Measurements from ENCODE around the gene NAPA.

Gene NAPA

DNA sequence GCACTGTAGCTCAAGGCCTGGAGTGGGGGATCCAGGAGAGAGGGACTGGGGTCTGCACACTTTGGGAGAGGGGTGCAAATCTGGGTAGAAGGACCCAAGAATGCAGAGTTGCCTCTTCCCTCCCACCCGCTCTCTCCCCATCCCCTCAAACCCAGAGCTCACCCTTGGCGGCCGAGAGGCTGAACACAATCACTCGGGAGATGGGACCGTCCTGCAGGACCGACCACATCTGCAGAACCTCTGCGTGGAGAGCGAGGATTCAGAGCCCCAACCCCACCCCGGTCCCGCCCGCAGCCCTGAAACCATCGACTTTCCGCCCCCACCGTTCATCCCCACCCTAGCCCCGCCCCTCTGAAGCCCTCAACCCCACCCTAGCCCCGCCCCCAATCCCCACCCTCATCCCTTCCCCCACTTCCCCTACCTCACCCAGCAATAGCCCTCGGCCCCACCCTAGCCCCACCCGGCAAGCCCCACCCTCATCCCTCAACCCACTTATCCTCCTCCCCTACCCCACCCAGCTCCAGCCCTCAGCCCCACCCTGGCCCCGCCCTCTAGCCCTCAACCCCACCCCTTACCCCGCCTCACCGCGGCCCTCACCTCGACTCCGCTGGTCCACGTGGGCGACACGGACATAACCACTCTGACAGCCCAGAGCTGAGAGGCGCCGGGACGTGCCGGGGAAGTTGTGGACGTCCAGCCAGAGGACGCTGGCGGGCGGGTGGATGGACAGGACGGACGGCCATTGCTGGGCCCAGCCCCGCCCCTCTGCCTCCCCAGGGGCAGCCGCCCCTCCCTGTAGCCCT lies 35.0 kb downstream of the NAPA start:
- Histone ChIP-seq H3K27ac (ENCODE audit: low read length) (no peak overlapping the region), H3K4me1 (ENCODE audit: insufficient read depth, low read length) (no peaks in the 10 kb centered on the region), H3K9ac (ENCODE audit: low read depth, low read length) (peak overlapping the region; percentile 70; the same call in 1 of the 2 replicates), H3K4me3 (ENCODE audit: low read length) (peak overlapping the region; percentile 83), H3K9me3 (ENCODE audit: insufficient read depth, low read depth, low read length) (no peaks in the 10 kb centered on the region), H3K27me3 (ENCODE audit: insufficient read depth, low read length) (peaks cover 5% of the 10 kb centered on the region; the same call in 1 of the 2 replicates), H3K36me3 (ENCODE audit: insufficient read depth, low read depth, low read length) (0 out of 2 replicates have a peak, but pooled peaks cover 3% of the 10 kb centered on the region)

DNA sequence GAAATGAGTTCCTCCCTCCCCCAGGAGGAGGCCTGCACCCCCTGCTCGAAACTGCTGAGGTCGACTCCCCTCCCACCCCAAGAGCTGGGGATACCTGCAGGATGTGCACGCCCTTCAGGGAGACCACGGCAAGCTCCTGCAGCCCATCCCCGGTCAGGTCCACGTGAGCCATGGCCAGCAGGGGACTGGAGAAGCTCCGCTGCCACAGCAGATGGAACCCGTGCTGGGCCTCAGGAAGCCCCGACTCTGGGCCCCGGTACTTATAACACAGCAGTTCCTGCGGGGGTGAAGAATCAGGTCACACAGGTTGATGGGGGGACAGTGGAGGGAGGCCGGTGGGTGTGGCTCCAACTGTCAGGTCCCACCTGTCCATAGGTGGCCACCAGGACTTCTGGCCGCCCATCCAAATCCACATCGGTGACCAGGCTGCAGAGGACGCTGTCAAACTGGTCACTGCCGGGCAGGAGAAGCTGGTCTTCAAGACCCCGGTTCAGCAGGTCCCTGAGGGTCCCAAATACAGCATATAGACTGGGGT lies 38.4 kb downstream of the NAPA start:
- Histone ChIP-seq H3K4me1 (ENCODE audit: insufficient read depth, low read length) (no peaks in the 10 kb centered on the region), H3K27ac (ENCODE audit: low read length) (no peak overlapping the region), H3K4me3 (ENCODE audit: low read length) (no peak overlapping the region), H3K36me3 (ENCODE audit: insufficient read depth, low read depth, low read length) (0 out of 2 replicates have a peak, but pooled peaks cover 3% of the 10 kb centered on the region), H3K9me3 (ENCODE audit: insufficient read depth, low read depth, low read length) (no peaks in the 10 kb centered on the region), H3K9ac (ENCODE audit: low read depth, low read length) (no peak overlapping the region), H3K27me3 (ENCODE audit: insufficient read depth, low read length) (peaks cover 5% of the 10 kb centered on the region; the same call in 1 of the 2 replicates)

DNA sequence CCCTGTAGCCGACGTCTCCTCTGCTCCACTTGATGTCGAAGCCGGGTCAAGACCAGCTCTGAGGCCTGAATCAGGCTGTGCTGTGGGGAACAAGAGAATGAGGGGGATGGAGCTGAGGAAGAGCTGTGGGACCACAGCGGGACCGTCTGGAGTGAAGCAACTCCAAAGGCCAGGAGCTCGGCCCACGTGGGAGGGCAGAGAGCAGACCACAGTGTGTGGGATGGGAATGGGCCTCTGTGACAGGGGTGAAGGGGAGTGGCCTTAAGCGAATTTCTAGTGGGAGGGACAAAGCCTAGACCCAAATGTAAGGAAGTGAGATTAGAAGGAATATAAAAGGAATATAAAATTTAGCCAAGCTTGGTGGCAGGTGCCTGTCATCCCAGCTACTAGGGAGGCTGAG lies 39.4 kb downstream of the NAPA start:
- Histone ChIP-seq H3K4me1 (ENCODE audit: insufficient read depth, low read length) (peaks cover 5% of the 10 kb centered on the region; the same call in 1 of the 2 replicates), H3K36me3 (ENCODE audit: insufficient read depth, low read depth, low read length) (0 out of 2 replicates have a peak, but pooled peaks cover 3% of the 10 kb centered on the region), H3K9ac (ENCODE audit: low read depth, low read length) (no peak overlapping the region), H3K9me3 (ENCODE audit: insufficient read depth, low read depth, low read length) (no peaks in the 10 kb centered on the region), H3K4me3 (ENCODE audit: low read length) (no peak overlapping the region), H3K27me3 (ENCODE audit: insufficient read depth, low read length) (peaks cover 9% of the 10 kb centered on the region), H3K27ac (ENCODE audit: low read length) (no peak overlapping the region)

DNA sequence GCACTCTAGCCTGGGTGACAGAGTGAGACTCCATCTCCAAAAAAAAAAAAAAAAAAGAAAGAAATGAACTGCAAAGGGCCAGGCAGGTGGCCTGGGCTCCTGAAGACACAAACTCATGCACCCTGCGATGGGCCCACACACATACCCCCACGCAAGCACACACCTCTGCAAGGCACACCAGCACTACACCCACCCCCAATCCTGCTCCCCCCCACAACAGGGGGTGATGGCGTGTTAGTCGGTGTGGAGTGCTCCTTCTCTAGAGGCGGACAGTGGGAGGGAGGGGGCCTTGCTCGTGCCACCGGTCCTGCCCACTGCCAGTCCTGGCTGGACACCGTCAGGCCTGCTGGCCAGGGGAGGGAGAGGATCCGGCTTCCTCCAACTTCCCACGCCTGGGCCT lies 41.5 kb downstream of the NAPA start:
- H3K27ac ChIP-seq (ENCODE audit: low read length) = no peak overlapping the region
- H3K9me3 ChIP-seq (ENCODE audit: insufficient read depth, low read depth, low read length) = no peaks in the 10 kb centered on the region
- H3K36me3 ChIP-seq (ENCODE audit: insufficient read depth, low read depth, low read length) = 0 out of 2 replicates have a peak, but pooled peaks cover 3% of the 10 kb centered on the region
- H3K9ac ChIP-seq (ENCODE audit: low read depth, low read length) = no peak overlapping the region
- H3K4me1 ChIP-seq (ENCODE audit: insufficient read depth, low read length) = peaks cover 5% of the 10 kb centered on the region; the same call in 1 of the 2 replicates
- H3K27me3 ChIP-seq (ENCODE audit: insufficient read depth, low read length) = peaks cover 22% of the 10 kb centered on the region
- no peak overlapping the region for H3K4me3 ChIP-seq (ENCODE audit: low read length)

DNA sequence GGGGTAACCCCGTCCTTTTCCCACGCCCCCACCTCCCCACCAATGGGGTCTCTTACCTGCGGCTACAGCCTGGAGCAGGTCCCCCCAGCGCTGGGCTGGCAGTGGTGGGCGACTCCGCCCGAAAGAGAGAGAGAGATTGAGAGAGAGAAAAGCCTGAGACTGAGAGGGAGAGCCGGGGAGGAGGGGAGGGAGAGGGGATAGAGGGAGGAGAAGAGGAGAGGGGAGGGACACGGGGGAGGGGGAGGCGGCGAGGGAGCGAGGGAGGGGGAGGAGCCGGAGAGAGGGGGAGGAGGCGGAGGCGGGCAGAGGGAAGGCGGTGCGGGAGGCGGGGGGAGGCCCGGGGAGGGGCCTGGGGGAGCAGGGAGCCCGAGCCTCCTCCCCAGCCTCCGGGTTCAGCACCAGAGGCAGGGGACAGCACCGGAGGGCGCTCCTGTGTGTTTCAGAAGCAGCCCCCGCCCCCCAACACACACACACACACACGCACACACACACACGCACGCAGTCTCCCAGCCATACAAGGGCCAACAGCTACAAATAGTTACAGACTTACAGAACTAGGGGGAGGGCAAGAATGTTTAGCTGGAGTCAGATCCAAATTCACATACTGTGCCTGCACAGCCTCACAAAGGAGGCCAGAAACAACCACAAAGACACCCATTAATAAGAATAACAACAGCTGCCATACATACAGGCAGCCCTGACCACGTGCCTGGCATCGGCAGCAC lies 43.0 kb downstream of the NAPA start, which contains the start of gene SLC8A2:
Gene SLC8A2 (minus strand): TSS at position 161 of the 725 bp plus-strand sequence. CDS start 5,490 bp downstream, outside the sequence.
- Histone ChIP-seq H3K36me3 (ENCODE audit: insufficient read depth, low read depth, low read length) (0 out of 2 replicates have a peak, but pooled peaks cover 3% of the 10 kb centered on the region), H3K27me3 (ENCODE audit: insufficient read depth, low read length) (peaks cover 22% of the 10 kb centered on the region), H3K9ac (ENCODE audit: low read depth, low read length) (peak within 1 kb of the TSS; percentile 48; the same call in 1 of the 2 replicates), H3K9me3 (ENCODE audit: insufficient read depth, low read depth, low read length) (no peaks in the 10 kb centered on the region), H3K4me3 (ENCODE audit: low read length) (peak within 1 kb of the TSS; percentile 78), H3K4me1 (ENCODE audit: insufficient read depth, low read length) (peaks cover 5% of the 10 kb centered on the region; the same call in 1 of the 2 replicates), H3K27ac (ENCODE audit: low read length) (no peak within 1 kb of the TSS)

DNA sequence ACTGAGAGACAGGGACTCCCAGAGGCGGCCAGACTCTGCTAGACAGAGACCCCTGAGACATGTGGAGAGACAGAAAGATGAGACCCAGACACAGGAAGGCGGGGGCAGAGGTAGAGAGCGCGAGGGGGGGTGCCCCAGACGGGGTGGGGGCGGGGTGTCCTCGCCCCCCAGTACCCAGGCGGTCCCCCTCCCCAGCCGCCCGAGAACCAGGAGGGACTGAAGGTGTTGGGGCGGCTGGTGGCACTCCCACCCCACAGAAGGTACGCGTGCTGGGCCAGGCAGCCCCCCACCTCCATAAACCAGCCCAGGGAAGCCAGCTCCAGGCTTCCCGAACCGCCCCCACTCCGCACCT lies 43.5 kb downstream of the NAPA start:
- H3K9me3 ChIP-seq (ENCODE audit: insufficient read depth, low read depth, low read length) = no peaks in the 10 kb centered on the region
- H3K9ac ChIP-seq (ENCODE audit: low read depth, low read length) = peak overlapping the region; percentile 48; the same call in 1 of the 2 replicates
- peak overlapping the region; percentile 78 for H3K4me3 ChIP-seq (ENCODE audit: low read length)
- peaks cover 22% of the 10 kb centered on the region for H3K27me3 ChIP-seq (ENCODE audit: insufficient read depth, low read length)
- 0 out of 2 replicates have a peak, but pooled peaks cover 3% of the 10 kb centered on the region for H3K36me3 ChIP-seq (ENCODE audit: insufficient read depth, low read depth, low read length)
- H3K27ac ChIP-seq (ENCODE audit: low read length) = no peak overlapping the region
- H3K4me1 ChIP-seq (ENCODE audit: insufficient read depth, low read length) = peaks cover 5% of the 10 kb centered on the region; the same call in 1 of the 2 replicates

DNA sequence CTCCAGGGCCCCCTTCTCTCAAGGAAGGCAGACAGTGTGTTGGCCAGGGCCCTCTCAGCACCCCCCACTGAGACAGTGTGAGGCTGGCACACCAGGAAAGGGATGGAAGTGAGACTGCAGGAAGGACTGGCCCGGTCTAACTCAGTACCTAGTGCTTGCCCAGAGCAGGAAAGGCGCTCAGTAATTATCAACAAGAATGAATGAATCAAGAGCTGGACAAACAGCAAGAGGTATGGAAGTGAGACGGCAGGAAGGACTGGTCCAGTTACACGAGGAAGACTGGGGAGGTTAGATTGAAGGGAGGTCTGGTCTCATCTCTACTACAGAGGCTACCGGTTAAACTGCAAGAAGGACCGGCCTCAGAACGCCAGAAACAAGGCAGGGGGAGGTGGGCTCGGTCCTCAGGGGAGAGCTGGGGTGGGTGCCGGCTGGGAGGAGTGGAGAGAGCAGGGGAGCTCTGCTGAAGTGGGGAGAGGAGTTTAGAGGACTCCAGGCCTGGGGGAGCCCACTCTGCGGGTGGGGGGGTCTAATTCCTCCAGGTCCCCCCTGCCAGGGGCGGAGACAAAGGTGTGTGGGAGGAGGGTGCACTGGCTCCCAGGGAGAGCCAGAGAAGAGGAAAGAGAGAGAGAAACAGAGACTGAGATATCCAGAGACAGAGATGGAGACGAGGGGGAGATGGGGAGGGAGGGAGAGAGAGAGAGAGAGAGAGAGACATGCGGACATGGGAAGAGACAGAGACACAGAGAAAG lies 44.2 kb downstream of the NAPA start:
- peaks cover 22% of the 10 kb centered on the region for H3K27me3 ChIP-seq (ENCODE audit: insufficient read depth, low read length)
- H3K9ac ChIP-seq (ENCODE audit: low read depth, low read length) = no peak overlapping the region
- no peak overlapping the region for H3K27ac ChIP-seq (ENCODE audit: low read length)
- peak overlapping the region; percentile 78 for H3K4me3 ChIP-seq (ENCODE audit: low read length)
- H3K36me3 ChIP-seq (ENCODE audit: insufficient read depth, low read depth, low read length) = 0 out of 2 replicates have a peak, but pooled peaks cover 3% of the 10 kb centered on the region
- no peaks in the 10 kb centered on the region for H3K9me3 ChIP-seq (ENCODE audit: insufficient read depth, low read depth, low read length)
- H3K4me1 ChIP-seq (ENCODE audit: insufficient read depth, low read length) = peaks cover 5% of the 10 kb centered on the region; the same call in 1 of the 2 replicates

DNA sequence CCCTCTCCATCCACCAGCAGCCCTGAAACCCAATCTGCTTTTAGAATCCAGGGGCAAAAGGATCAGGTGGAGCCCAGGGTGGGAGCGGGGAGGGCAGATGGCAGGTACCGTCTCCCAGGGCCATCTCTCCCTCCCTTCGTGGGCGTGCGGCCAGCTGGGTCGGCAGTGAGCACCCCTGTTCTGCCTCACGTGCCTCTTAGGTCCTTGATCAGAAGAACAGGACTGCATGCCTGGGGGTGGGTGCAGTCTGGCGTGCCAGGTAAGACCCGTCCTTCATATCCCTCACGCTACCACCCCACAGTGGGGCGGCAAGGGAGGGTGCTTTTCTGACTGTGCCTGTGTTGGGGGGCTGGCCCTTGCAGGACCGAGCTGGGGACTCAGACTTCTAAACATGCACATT lies 45.1 kb downstream of the NAPA start:
- no peak overlapping the region; the same call in 1 of the 2 replicates for H3K4me3 ChIP-seq (ENCODE audit: low read length)
- no peak overlapping the region for H3K9ac ChIP-seq (ENCODE audit: low read depth, low read length)
- no peaks in the 10 kb centered on the region for H3K9me3 ChIP-seq (ENCODE audit: insufficient read depth, low read depth, low read length)
- peaks cover 5% of the 10 kb centered on the region; the same call in 1 of the 2 replicates for H3K4me1 ChIP-seq (ENCODE audit: insufficient read depth, low read length)
- 0 out of 2 replicates have a peak, but pooled peaks cover 3% of the 10 kb centered on the region for H3K36me3 ChIP-seq (ENCODE audit: insufficient read depth, low read depth, low read length)
- peaks cover 22% of the 10 kb centered on the region for H3K27me3 ChIP-seq (ENCODE audit: insufficient read depth, low read length)
- no peak overlapping the region for H3K27ac ChIP-seq (ENCODE audit: low read length)

DNA sequence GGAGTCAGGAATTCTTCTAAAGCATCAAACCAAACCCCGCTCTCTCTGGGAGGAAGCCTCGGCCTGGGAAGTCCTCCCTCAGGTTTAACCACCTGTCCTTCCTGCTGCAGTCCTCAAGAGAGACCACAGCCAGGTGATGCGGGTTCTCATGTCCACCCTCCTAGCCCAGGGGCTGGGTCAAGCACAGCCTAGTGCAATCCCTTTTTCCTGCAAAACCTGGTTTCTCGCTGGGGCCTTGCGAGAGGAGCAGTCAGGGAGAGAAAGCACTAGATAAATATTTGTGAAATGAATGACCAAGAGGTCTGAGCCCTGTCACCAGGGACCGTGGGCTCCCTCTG lies 45.5 kb downstream of the NAPA start:
- no peak overlapping the region; the same call in 1 of the 2 replicates for H3K4me3 ChIP-seq (ENCODE audit: low read length)
- no peak overlapping the region for H3K9ac ChIP-seq (ENCODE audit: low read depth, low read length)
- peaks cover 5% of the 10 kb centered on the region; the same call in 1 of the 2 replicates for H3K4me1 ChIP-seq (ENCODE audit: insufficient read depth, low read length)
- no peak overlapping the region for H3K27ac ChIP-seq (ENCODE audit: low read length)
- no peaks in the 10 kb centered on the region for H3K9me3 ChIP-seq (ENCODE audit: insufficient read depth, low read depth, low read length)
- peaks cover 22% of the 10 kb centered on the region for H3K27me3 ChIP-seq (ENCODE audit: insufficient read depth, low read length)
- 0 out of 2 replicates have a peak, but pooled peaks cover 3% of the 10 kb centered on the region for H3K36me3 ChIP-seq (ENCODE audit: insufficient read depth, low read depth, low read length)

DNA sequence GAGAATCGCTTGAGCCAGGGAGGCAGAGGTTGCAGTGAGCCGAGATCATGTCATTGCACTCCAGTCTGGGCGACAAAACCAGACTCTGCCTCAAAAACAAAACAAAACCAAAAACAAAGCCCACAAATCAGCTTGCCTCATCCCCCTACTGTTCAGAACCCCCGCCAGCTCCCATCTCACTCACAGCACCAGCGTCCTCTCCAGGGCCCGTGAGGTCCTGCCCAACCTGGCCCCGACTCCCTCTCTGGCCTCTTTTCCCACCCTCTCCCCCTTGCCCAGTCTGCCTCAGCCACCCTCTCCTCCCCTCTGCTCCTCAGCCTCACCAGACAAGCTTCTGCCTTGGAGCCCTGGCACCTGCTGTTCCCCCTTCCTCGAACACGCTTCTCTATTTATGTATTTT lies 46.9 kb downstream of the NAPA start:
- Histone ChIP-seq H3K4me1 (ENCODE audit: insufficient read depth, low read length) (peaks cover 5% of the 10 kb centered on the region; the same call in 1 of the 2 replicates), H3K9me3 (ENCODE audit: insufficient read depth, low read depth, low read length) (no peaks in the 10 kb centered on the region)

DNA sequence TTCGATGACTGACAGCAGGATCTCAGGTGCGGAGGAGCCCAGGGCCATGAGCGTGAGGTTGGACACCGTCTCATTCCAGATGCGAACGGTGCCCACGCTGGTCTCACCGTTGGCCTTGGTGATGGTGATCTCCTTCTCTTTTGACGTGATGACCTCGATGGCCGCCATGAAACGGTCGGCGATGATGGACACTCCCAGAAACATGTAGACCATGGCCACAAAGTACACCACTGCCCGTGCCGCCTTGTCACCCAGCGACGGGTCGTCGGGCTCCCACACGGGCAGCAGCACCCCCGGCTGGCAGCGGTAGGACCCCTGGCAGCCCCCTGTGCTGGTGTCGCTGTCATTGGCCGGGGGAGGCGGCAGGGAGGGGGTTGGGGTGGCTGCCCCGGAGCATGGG lies 48.9 kb downstream of the NAPA start:
- Histone ChIP-seq H3K36me3 (ENCODE audit: insufficient read depth, low read depth, low read length) (0 out of 2 replicates have a peak, but pooled peaks cover 3% of the 10 kb centered on the region), H3K4me3 (ENCODE audit: low read length) (no peak overlapping the region), H3K9ac (ENCODE audit: low read depth, low read length) (no peak overlapping the region), H3K27me3 (ENCODE audit: insufficient read depth, low read length) (peaks cover 19% of the 10 kb centered on the region), H3K9me3 (ENCODE audit: insufficient read depth, low read depth, low read length) (no peaks in the 10 kb centered on the region), H3K4me1 (ENCODE audit: insufficient read depth, low read length) (peaks cover 2% of the 10 kb centered on the region; the same call in 1 of the 2 replicates), H3K27ac (ENCODE audit: low read length) (no peak overlapping the region)

More for the DNA sequence above, 46.9 kb downstream of the NAPA start:
- Histone ChIP-seq H3K27me3 (ENCODE audit: insufficient read depth, low read length) (peaks cover 22% of the 10 kb centered on the region), H3K9ac (ENCODE audit: low read depth, low read length) (no peak overlapping the region), H3K36me3 (ENCODE audit: insufficient read depth, low read depth, low read length) (0 out of 2 replicates have a peak, but pooled peaks cover 3% of the 10 kb centered on the region), H3K27ac (ENCODE audit: low read length) (no peak overlapping the region), H3K4me3 (ENCODE audit: low read length) (no peak overlapping the region)
